ENCODE measurements around the gene RPF1. TPM values are rescaled to one million over a fixed set of nuclear protein-coding genes. Genes with fewer than 3 reads are reported as not detected.

Gene RPF1
- total RNA-seq, 1 donor = 29.3 TPM

DNA sequence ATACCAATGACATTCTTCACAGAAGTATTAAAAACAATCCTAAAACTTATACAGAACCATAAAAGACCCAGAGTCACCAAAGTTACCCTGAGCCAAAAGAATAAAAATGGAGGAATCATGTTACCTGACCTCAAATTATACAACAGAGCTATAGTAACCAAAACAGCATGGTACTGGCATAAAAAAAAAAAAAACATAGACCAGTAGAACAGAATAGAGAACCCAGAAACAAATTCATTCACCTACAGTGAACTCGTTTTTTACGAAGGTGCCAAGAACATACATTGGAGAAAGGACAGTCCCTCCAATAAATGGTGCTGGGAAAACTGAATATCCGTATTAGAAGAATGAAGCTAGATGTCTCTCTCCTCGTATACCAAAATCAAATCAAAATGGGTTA lies 30.0 kb downstream of the RPF1 start:
- Histone ChIP-seq H3K27ac (ENCODE audit: low read depth, low read length) (no peak overlapping the region), H4K20me1 (ENCODE audit: insufficient read depth, low read length) (peaks cover 12% of the 10 kb centered on the region), H3K4me1 (ENCODE audit: insufficient read depth, low read length) (peaks cover 12% of the 10 kb centered on the region), H3K36me3 (ENCODE audit: insufficient read depth, low read length) (peaks cover 4% of the 10 kb centered on the region), H3K27me3 (ENCODE audit: insufficient read depth, low read length) (no peaks in the 10 kb centered on the region), H3K9me3 (ENCODE audit: low read depth, low read length) (no peaks in the 10 kb centered on the region), H3K79me2 (ENCODE audit: insufficient read depth, low read length) (peaks cover 26% of the 10 kb centered on the region), H3K4me3 (ENCODE audit: insufficient read depth, low read length) (no peak overlapping the region), H2AFZ (ENCODE audit: low read length) (no peak overlapping the region), H3K4me2 (ENCODE audit: insufficient read depth, low read length) (no peak overlapping the region)
- no peak for DNase-seq (ENCODE audit: insufficient read length, low spot score, missing footprints)
- TF ChIP-seq, protein P1, sequence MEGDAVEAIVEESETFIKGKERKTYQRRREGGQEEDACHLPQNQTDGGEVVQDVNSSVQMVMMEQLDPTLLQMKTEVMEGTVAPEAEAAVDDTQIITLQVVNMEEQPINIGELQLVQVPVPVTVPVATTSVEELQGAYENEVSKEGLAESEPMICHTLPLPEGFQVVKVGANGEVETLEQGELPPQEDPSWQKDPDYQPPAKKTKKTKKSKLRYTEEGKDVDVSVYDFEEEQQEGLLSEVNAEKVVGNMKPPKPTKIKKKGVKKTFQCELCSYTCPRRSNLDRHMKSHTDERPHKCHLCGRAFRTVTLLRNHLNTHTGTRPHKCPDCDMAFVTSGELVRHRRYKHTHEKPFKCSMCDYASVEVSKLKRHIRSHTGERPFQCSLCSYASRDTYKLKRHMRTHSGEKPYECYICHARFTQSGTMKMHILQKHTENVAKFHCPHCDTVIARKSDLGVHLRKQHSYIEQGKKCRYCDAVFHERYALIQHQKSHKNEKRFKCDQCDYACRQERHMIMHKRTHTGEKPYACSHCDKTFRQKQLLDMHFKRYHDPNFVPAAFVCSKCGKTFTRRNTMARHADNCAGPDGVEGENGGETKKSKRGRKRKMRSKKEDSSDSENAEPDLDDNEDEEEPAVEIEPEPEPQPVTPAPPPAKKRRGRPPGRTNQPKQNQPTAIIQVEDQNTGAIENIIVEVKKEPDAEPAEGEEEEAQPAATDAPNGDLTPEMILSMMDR (IDR thresholded peaks at IDR 0.05; ENCODE audit: extremely low read depth, low read depth, low read length) = no peak

DNA sequence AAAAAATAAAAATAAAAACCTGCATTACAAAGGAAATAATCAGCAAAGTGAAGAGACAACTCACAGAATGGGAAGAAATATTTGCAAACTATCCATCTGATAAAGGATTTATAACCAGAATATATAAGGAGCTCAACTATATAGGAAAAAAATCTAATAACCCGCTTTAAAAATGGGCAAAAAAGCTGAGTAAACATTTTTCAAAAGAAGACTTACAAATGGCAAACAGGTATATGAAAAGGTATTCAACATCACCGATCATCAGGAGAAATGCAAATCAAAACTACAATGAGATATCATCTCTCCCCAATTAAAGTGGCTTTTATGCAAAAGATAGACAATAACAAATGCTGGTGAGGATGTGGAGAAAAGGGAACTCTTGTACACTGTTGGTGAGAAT lies 31.1 kb downstream of the RPF1 start:
- no peak for DNase-seq (ENCODE audit: insufficient read length, low spot score, missing footprints)
- H3K27me3 ChIP-seq (ENCODE audit: insufficient read depth, low read length) = no peaks in the 10 kb centered on the region
- H3K27ac ChIP-seq (ENCODE audit: low read depth, low read length) = no peak overlapping the region
- TF ChIP-seq, protein P1 (IDR thresholded peaks at IDR 0.05; ENCODE audit: extremely low read depth, low read depth, low read length) = no peak
- no peaks in the 10 kb centered on the region for H3K9me3 ChIP-seq (ENCODE audit: low read depth, low read length)
- no peak overlapping the region for H3K4me3 ChIP-seq (ENCODE audit: insufficient read depth, low read length)
- H3K79me2 ChIP-seq (ENCODE audit: insufficient read depth, low read length) = peaks cover 14% of the 10 kb centered on the region
- H2AFZ ChIP-seq (ENCODE audit: low read length) = no peak overlapping the region
- peaks cover under 1% of the 10 kb centered on the region for H4K20me1 ChIP-seq (ENCODE audit: insufficient read depth, low read length)
- peaks cover 4% of the 10 kb centered on the region for H3K36me3 ChIP-seq (ENCODE audit: insufficient read depth, low read length)
- H3K4me1 ChIP-seq (ENCODE audit: insufficient read depth, low read length) = peaks cover 7% of the 10 kb centered on the region
- no peak overlapping the region for H3K4me2 ChIP-seq (ENCODE audit: insufficient read depth, low read length)

DNA sequence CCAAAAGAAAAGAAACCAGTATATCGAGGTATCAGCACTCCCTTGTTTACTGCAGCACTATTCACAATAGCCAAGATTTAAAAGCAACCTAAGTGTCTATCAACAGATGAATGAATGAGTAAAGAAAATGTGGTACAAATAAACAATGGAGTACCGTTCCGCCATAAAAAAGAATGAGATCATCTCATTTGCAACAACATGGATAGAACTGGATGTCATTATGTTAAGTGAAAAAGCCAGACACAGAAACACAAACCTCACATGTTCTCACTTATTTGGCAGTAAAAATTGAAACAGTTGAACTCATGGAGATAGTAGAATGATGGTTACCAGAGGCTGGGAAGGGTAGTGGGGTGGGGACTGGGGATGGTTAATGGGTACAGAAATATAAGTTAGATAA lies 31.6 kb downstream of the RPF1 start:
- Histone ChIP-seq H3K27ac (ENCODE audit: low read depth, low read length) (no peak overlapping the region), H3K4me2 (ENCODE audit: insufficient read depth, low read length) (no peak overlapping the region), H3K36me3 (ENCODE audit: insufficient read depth, low read length) (peaks cover 4% of the 10 kb centered on the region), H3K4me3 (ENCODE audit: insufficient read depth, low read length) (no peak overlapping the region), H2AFZ (ENCODE audit: low read length) (no peak overlapping the region), H3K79me2 (ENCODE audit: insufficient read depth, low read length) (peaks cover 10% of the 10 kb centered on the region), H3K27me3 (ENCODE audit: insufficient read depth, low read length) (no peaks in the 10 kb centered on the region), H3K4me1 (ENCODE audit: insufficient read depth, low read length) (peaks cover 7% of the 10 kb centered on the region), H3K9me3 (ENCODE audit: low read depth, low read length) (no peaks in the 10 kb centered on the region), H4K20me1 (ENCODE audit: insufficient read depth, low read length) (no peaks in the 10 kb centered on the region)
- DNase-seq (ENCODE audit: insufficient read length, low spot score, missing footprints) = no peak
- TF ChIP-seq, protein P1 (IDR thresholded peaks at IDR 0.05; ENCODE audit: extremely low read depth, low read depth, low read length) = no peak

DNA sequence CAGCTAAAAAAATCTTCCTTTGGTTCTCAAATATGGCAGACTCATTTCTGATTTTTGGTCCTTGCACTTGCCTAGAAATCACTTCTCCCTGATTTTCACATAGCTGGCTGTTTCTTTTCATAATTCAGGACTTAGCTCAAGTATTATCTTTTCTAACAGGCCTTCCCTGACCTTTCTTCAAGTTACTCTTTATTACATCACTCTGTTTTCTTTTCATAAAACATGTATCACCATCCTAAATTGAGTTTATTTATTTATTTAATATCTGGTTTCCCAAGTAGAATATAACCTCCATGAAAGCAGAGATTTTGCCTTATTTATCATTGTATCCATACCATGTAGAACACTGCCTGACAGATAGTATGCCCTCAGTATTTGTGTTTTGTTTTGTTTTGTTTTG lies 45.5 kb downstream of the RPF1 start:
- Histone ChIP-seq H3K27me3 (ENCODE audit: insufficient read depth, low read length) (no peaks in the 10 kb centered on the region), H3K79me2 (ENCODE audit: insufficient read depth, low read length) (no peaks in the 10 kb centered on the region), H4K20me1 (ENCODE audit: insufficient read depth, low read length) (no peaks in the 10 kb centered on the region), H3K4me1 (ENCODE audit: insufficient read depth, low read length) (no peaks in the 10 kb centered on the region), H3K4me3 (ENCODE audit: insufficient read depth, low read length) (no peak overlapping the region), H3K9me3 (ENCODE audit: low read depth, low read length) (no peaks in the 10 kb centered on the region), H3K4me2 (ENCODE audit: insufficient read depth, low read length) (no peak overlapping the region), H3K27ac (ENCODE audit: low read depth, low read length) (no peak overlapping the region), H3K36me3 (ENCODE audit: insufficient read depth, low read length) (no peaks in the 10 kb centered on the region), H2AFZ (ENCODE audit: low read length) (no peak overlapping the region)
- TF ChIP-seq, protein P1 (IDR thresholded peaks at IDR 0.05; ENCODE audit: extremely low read depth, low read depth, low read length) = no peak
- DNase-seq (ENCODE audit: insufficient read length, low spot score, missing footprints) = no peak

Measured in osteoblast (primary cell).